Colonic mucosa (tissue), 4 donors: ENCODE data around the gene ZNF750. TPM values are rescaled to one million over a fixed set of nuclear protein-coding genes. Genes with fewer than 3 reads are reported as not detected.

Experiments used
- DNase-seq: peaks from one replicate; pipeline ENCODE4 v3.0.0-alpha.2; 2020
- H3K27ac ChIP-seq: fragments of 200-600 bp; one replicate; pipeline ENCODE4 v1.8.0; 2021
- H3K27me3 ChIP-seq: fragments of 200-600 bp; one replicate; pipeline ENCODE4 v1.8.0; 2021
- H3K36me3 ChIP-seq: fragments of 200-600 bp; one replicate; pipeline ENCODE4 v1.8.0; 2021
- H3K4me1 ChIP-seq: fragments of 200-600 bp; one replicate; pipeline ENCODE4 v1.8.0; 2021; ENCODE audit warnings: mild to moderate bottlenecking
- H3K4me3 ChIP-seq: fragments of 200-600 bp; one replicate; pipeline ENCODE4 v1.8.0; 2021
- H3K9ac ChIP-seq, 2 donors: one replicate each; pipeline ENCODE4 v1.7.0; 2013; ENCODE audit warnings: control low read depth in 2 of 2, low read depth in 2 of 2, low read length in 2 of 2
- H3K9me3 ChIP-seq: fragments of 200-600 bp; one replicate; pipeline ENCODE4 v1.8.0; 2021
- CTCF ChIP-seq: fragments of 200-600 bp; IDR thresholded peaks from one replicate; pipeline ENCODE4 v1.8.0; 2022; ENCODE audit warnings: antibody characterized with exemption, mild to moderate bottlenecking
- intact Hi-C: fragments of 100-400 bp; cut with DNase I; formaldehyde crosslinking; loops from one replicate; pipeline ENCODE4 v1.14.1; 2022
- total RNA-seq, 2 donors: library from RNA; stranded (reverse); fragmentation: NEBNext Ultra II Directional in 1 of 2; extraction: Animal tissue kit (Norgen Biotek cat#: 25700) in 1 of 2; gene quantifications; one replicate each; pipeline ENCODE4 v1.2.1, GENCODE V29; 2021
- donor health status: healthy.
- donor health status: DM: no; HTN: no; CAD: no.
- donor health status: DM: no; HTN: no; CAD: no.

The ZNF750 gene
- total RNA-seq, 2 donors from 2014 or later: not detected

GRCh38 chr17:82860606-82861392 is 21.0 kb upstream of the ZNF750 start:
- Histone ChIP-seq H3K27me3 (no peaks in the 10 kb centered on the region), H3K36me3 (no peaks in the 10 kb centered on the region), H3K27ac (no peak overlapping the region), H3K4me3 (no peak overlapping the region), H3K4me1 (no peaks in the 10 kb centered on the region), H3K9me3 (no peaks in the 10 kb centered on the region), H3K9ac (no peak overlapping the region)
- no peak for TF ChIP-seq CTCF
- intact Hi-C loops: no loop called here
- DNase-seq: no peak

GRCh38 chr17:82859431-82860403 is 19.9 kb upstream of the ZNF750 start:
- H3K9me3 ChIP-seq: no peaks in the 10 kb centered on the region
- H3K27ac ChIP-seq: peak overlapping the region; percentile 0
- H3K36me3 ChIP-seq: no peaks in the 10 kb centered on the region
- intact Hi-C loops: no loop called here
- no peak for TF ChIP-seq CTCF
- H3K4me1 ChIP-seq: no peaks in the 10 kb centered on the region
- no peak overlapping the region for H3K4me3 ChIP-seq
- peak overlapping the region in 1 of 2 donors; percentile 29 for H3K9ac ChIP-seq
- DNase-seq: no peak
- H3K27me3 ChIP-seq: no peaks in the 10 kb centered on the region

- no peak for TF ChIP-seq CTCF
- no peak overlapping the region for H3K27ac ChIP-seq
- H3K4me3 ChIP-seq: no peak overlapping the region
- intact Hi-C loops: no loop called here
- H3K4me1 ChIP-seq: no peaks in the 10 kb centered on the region
- H3K9ac ChIP-seq: no peak overlapping the region
- H3K27me3 ChIP-seq: no peaks in the 10 kb centered on the region
- no peaks in the 10 kb centered on the region for H3K36me3 ChIP-seq
- no peak for DNase-seq
- no peaks in the 10 kb centered on the region for H3K9me3 ChIP-seq
These were observed 18.7 kb upstream of the ZNF750 start for GRCh38 chr17:82858376-82859126.

- no peak for TF ChIP-seq CTCF
- no peak for DNase-seq
- no peaks in the 10 kb centered on the region for H3K4me1 ChIP-seq
- H3K4me3 ChIP-seq: no peak overlapping the region
- H3K27ac ChIP-seq: no peak overlapping the region
- no peak overlapping the region for H3K9ac ChIP-seq
- intact Hi-C loops: no loop called here
- H3K27me3 ChIP-seq: no peaks in the 10 kb centered on the region
- H3K36me3 ChIP-seq: no peaks in the 10 kb centered on the region
- H3K9me3 ChIP-seq: no peaks in the 10 kb centered on the region
These were observed 16.5 kb upstream of the ZNF750 start for GRCh38 chr17:82856361-82856760.

- no peaks in the 10 kb centered on the region for H3K27me3 ChIP-seq
- intact Hi-C loops: no loop called here
- DNase-seq: no peak
- no peak overlapping the region for H3K4me3 ChIP-seq
- H3K9ac ChIP-seq: no peak overlapping the region
- no peaks in the 10 kb centered on the region for H3K9me3 ChIP-seq
- no peak overlapping the region for H3K27ac ChIP-seq
- no peaks in the 10 kb centered on the region for H3K36me3 ChIP-seq
- no peak for TF ChIP-seq CTCF
- no peaks in the 10 kb centered on the region for H3K4me1 ChIP-seq
These were observed 14.4 kb upstream of the ZNF750 start for GRCh38 chr17:82854226-82854625.
